C1 segment of cervical spinal cord (tissue), 14 donors: ENCODE measurements around the gene RNASEH2C.
"Not testable (repeated sequence)": the region's sequence is repeated elsewhere in the genome, so short reads cannot be mapped to it uniquely, and the experiment has no call there.

Experiments used
- DNase-seq, 14 donors: peaks; one replicate each; lab custom pipeline; 2025; lab: John Stamatoyannopoulos, UW

RNASEH2C gene

GRCh38 chr11:65691847-65692246, 28.8 kb downstream of the RNASEH2C start:
- DNase-seq: not testable (repeated sequence)

GRCh38 chr11:65685981-65686380, 34.6 kb downstream of the RNASEH2C start:
- no peak for DNase-seq

- not testable (repeated sequence) for DNase-seq
Observed at GRCh38 chr11:65683480-65683879, 37.1 kb downstream of the RNASEH2C start.

- no peak for DNase-seq
Observed at GRCh38 chr11:65680192-65680743, 40.3 kb downstream of the RNASEH2C start.

GRCh38 chr11:65672982-65673381, 47.6 kb downstream of the RNASEH2C start:
- no peak for DNase-seq

GRCh38 chr11:65672180-65672860, 48.3 kb downstream of the RNASEH2C start:
- no peak for DNase-seq
